ENCODE measurements around the gene RSU1. TPM values are rescaled to one million over a fixed set of nuclear protein-coding genes. Genes with fewer than 3 reads are reported as not detected.

The RSU1 gene
- total and polyA plus RNA-seq, 2 experiments from 2014 or later, result 109 to 236 TPM

DNA sequence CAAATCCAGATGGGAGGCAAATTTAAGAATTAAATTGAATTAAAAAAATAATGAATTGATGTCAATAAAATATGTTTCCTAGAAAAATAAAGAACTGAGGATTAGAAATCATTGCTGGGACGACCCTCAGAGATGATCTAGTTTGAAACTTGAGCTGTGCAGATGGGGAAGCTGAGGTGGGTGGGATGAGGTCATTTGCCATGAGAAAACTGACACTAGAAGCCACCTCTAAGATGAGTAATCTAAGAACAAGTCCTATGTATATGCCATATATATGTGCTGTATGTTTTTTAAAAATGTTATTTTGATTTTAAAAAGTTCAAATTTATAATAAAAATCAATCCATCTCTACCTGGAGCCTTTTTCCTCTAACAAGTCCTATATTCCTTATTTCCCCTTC, 135.7 kb downstream of the RSU1 start:
- no peaks in the 10 kb centered on the region for H3K36me3 ChIP-seq (ENCODE audit: low read depth)
- H3K4me1 ChIP-seq (ENCODE audit: insufficient read depth), result no peaks in the 10 kb centered on the region
- DNase-seq, result no peak
- peaks cover 4% of the 10 kb centered on the region; the same call in 1 of the 2 replicates for H4K20me1 ChIP-seq (ENCODE audit: insufficient read depth)
- H3K79me2 ChIP-seq (ENCODE audit: insufficient read depth), result peaks cover 16% of the 10 kb centered on the region; the same call in 1 of the 2 replicates
- H3K9me2 ChIP-seq (ENCODE audit: insufficient read depth), result no peaks in the 10 kb centered on the region
- no peak overlapping the region for H3K4me2 ChIP-seq (ENCODE audit: unreplicated experiment)
- H3K27ac ChIP-seq, result no peak overlapping the region
- H3K4me3 ChIP-seq, result no peak overlapping the region
- no peak overlapping the region for H2AFZ ChIP-seq
- in situ Hi-C loops (cut with MboI), result no loop called here
- H3K27me3 ChIP-seq (replicated peaks; ENCODE audit: insufficient read depth), result no peaks in the 10 kb centered on the region
- H3K9me3 ChIP-seq (ENCODE audit: low read depth), result no peaks in the 10 kb centered on the region
- no peak overlapping the region for H3K9ac ChIP-seq
- 75 to 85% methylated on average over 1 of the region's 1 CpG for WGBS, 2 experiments (ENCODE audit: low coverage in 1 of 2, low lambda C conversion rate in 2 of 2, missing lambda C conversion rate in 2 of 2)
- TF ChIP-seq EZH2 (IDR thresholded peaks at IDR 0.05; ENCODE audit: insufficient read depth, poor library complexity, severe bottlenecking), result no peak
- no peak for TF ChIP-seq EZH2phosphoT487 (IDR thresholded peaks at IDR 0.05; ENCODE audit: insufficient read depth, low read depth)
- H3F3A ChIP-seq (ENCODE audit: insufficient read depth), result no peaks in the 10 kb centered on the region

DNA sequence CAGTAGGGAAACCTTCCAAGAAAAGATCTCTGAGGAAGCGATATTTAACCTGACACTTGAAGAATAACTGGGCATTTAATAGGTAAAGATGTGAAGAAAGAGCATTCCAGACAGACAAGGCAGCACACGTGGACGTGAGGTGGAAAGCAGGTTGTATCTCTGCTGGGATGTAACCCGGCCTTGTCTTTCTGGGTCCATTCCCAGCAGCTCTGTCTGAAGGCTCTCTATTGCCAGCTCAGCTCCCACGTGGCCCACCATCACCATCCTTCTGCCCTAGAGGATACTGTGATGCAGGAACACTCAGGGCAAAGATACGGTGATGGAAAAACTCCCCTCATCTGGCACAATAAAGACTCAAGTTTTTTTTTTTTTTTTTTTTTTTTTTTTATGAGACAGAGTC, 137.7 kb downstream of the RSU1 start:
- H3K4me1 ChIP-seq (ENCODE audit: insufficient read depth), result no peaks in the 10 kb centered on the region
- no peaks in the 10 kb centered on the region for H3F3A ChIP-seq (ENCODE audit: insufficient read depth)
- H4K20me1 ChIP-seq (ENCODE audit: insufficient read depth), result peaks cover 4% of the 10 kb centered on the region; the same call in 1 of the 2 replicates
- H3K4me2 ChIP-seq (ENCODE audit: unreplicated experiment), result no peak overlapping the region
- H2AFZ ChIP-seq, result no peak overlapping the region
- TF ChIP-seq EZH2phosphoT487 (IDR thresholded peaks at IDR 0.05; ENCODE audit: insufficient read depth, low read depth) (no peak), EZH2 (IDR thresholded peaks at IDR 0.05; ENCODE audit: insufficient read depth, poor library complexity, severe bottlenecking) (no peak)
- H3K79me2 ChIP-seq (ENCODE audit: insufficient read depth), result peaks cover 12% of the 10 kb centered on the region; the same call in 1 of the 2 replicates
- in situ Hi-C loops (cut with MboI), result no loop called here
- H3K9me3 ChIP-seq (ENCODE audit: low read depth), result no peaks in the 10 kb centered on the region
- DNase-seq, result no peak
- no peaks in the 10 kb centered on the region for H3K9me2 ChIP-seq (ENCODE audit: insufficient read depth)
- H3K27me3 ChIP-seq (replicated peaks; ENCODE audit: insufficient read depth), result no peaks in the 10 kb centered on the region
- H3K4me3 ChIP-seq, result no peak overlapping the region
- no peak overlapping the region for H3K9ac ChIP-seq
- no peaks in the 10 kb centered on the region; the same call in 1 of the 2 replicates for H3K36me3 ChIP-seq (ENCODE audit: low read depth)
- H3K27ac ChIP-seq, result no peak overlapping the region
- WGBS, 2 experiments (ENCODE audit: low coverage in 1 of 2, low lambda C conversion rate in 2 of 2, missing lambda C conversion rate in 2 of 2), result 96% methylated on average over 6 of the region's 6 CpGs

DNA sequence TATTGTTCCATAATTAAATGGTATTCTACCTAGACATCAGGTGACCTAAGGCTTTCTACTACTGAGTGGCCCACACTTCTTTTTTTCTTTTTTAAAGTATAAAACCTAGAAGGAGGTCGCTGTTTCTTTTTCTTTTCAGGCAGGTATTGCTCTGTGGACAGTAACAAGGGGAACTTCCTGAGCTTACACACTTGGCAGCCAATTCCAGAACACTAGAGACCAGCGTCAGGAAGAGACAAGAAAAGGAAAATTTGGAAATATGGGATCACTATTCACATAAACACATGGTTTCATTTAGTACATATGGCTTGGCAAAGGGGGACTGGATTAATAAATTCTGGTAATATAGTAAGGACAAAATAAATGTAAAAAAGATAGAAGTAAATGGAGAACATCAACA, 141.9 kb downstream of the RSU1 start:
- Histone ChIP-seq H3K27me3 (replicated peaks; ENCODE audit: insufficient read depth) (no peaks in the 10 kb centered on the region), H3K36me3 (ENCODE audit: low read depth) (no peaks in the 10 kb centered on the region; the same call in 1 of the 2 replicates), H3K4me1 (ENCODE audit: insufficient read depth) (no peaks in the 10 kb centered on the region), H4K20me1 (ENCODE audit: insufficient read depth) (no peaks in the 10 kb centered on the region), H3K9ac (no peak overlapping the region), H3K4me2 (ENCODE audit: unreplicated experiment) (no peak overlapping the region), H2AFZ (no peak overlapping the region), H3K9me3 (ENCODE audit: low read depth) (no peaks in the 10 kb centered on the region), H3K4me3 (no peak overlapping the region), H3K9me2 (ENCODE audit: insufficient read depth) (no peaks in the 10 kb centered on the region), H3K79me2 (ENCODE audit: insufficient read depth) (peaks cover 5% of the 10 kb centered on the region; the same call in 1 of the 2 replicates), H3F3A (ENCODE audit: insufficient read depth) (no peaks in the 10 kb centered on the region), H3K27ac (no peak overlapping the region)
- WGBS, 2 experiments (ENCODE audit: low coverage in 1 of 2, low lambda C conversion rate in 2 of 2, missing lambda C conversion rate in 2 of 2), result 46 to 68% methylated on average over 2 of the region's 2 CpGs
- TF ChIP-seq EZH2 (IDR thresholded peaks at IDR 0.05; ENCODE audit: insufficient read depth, poor library complexity, severe bottlenecking) (no peak), EZH2phosphoT487 (IDR thresholded peaks at IDR 0.05; ENCODE audit: insufficient read depth, low read depth) (no peak)
- in situ Hi-C loops (cut with MboI), result no loop called here
- no peak for DNase-seq

DNA sequence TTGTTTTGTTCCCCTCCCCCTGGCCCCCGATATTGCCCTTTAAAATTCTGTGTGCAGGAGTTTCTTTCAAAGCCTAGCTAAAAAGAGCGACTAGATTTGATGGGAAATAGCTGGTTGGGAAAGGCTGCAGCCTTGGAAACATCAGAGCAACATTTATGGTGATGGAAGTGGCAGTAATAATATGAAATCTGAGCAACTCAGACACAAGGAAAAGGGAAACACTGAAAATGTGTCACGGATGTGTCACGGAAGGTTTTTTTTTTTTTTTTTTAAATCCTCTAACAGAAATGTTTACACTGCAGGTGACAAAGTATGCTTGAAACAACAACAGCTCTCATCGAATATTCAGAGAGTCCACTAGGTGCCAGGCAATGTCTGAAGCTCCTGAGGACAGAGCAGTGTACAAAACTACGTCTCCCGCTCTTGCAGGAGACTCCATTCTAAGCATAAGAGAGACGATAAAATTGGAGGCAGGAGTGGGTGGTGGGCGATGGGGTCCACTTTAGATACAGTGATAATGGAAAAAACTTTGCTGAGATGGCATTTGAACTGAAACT, 143.0 kb downstream of the RSU1 start:
- WGBS, 2 experiments (ENCODE audit: low coverage in 1 of 2, low lambda C conversion rate in 2 of 2, missing lambda C conversion rate in 2 of 2), result 97 to 99% methylated on average over 9 of the region's 9 CpGs
- Histone ChIP-seq H3K79me2 (ENCODE audit: insufficient read depth) (no peaks in the 10 kb centered on the region), H3K9me3 (ENCODE audit: low read depth) (no peaks in the 10 kb centered on the region), H3K4me3 (no peak overlapping the region), H3K36me3 (ENCODE audit: low read depth) (no peaks in the 10 kb centered on the region; the same call in 1 of the 2 replicates), H3K9ac (no peak overlapping the region), H3K27ac (no peak overlapping the region), H4K20me1 (ENCODE audit: insufficient read depth) (no peaks in the 10 kb centered on the region), H3K4me1 (ENCODE audit: insufficient read depth) (no peaks in the 10 kb centered on the region), H3F3A (ENCODE audit: insufficient read depth) (no peaks in the 10 kb centered on the region), H3K4me2 (ENCODE audit: unreplicated experiment) (no peak overlapping the region), H3K27me3 (replicated peaks; ENCODE audit: insufficient read depth) (no peaks in the 10 kb centered on the region), H3K9me2 (ENCODE audit: insufficient read depth) (no peaks in the 10 kb centered on the region), H2AFZ (no peak overlapping the region)
- TF ChIP-seq EZH2 (IDR thresholded peaks at IDR 0.05; ENCODE audit: insufficient read depth, poor library complexity, severe bottlenecking), result no peak
- no peak for DNase-seq
- in situ Hi-C loops (cut with MboI), result no loop called here

All from GM23248 (cell line).